Ishikawa (cell line): Measurements from ENCODE around the gene TMEM53.

Experiments
- CEBPB ChIP-seq: IDR thresholded peaks from 2 replicates; pipeline ENCODE4 v1.6.1; 2012
- CREB1 ChIP-seq: IDR thresholded peaks from 2 replicates; pipeline ENCODE4 v1.6.1; 2012; ENCODE audit warnings: low read depth
- EGR1 ChIP-seq: IDR thresholded peaks from 2 replicates; pipeline ENCODE4 v1.6.1; 2012
- EP300 ChIP-seq: IDR thresholded peaks from 2 replicates; pipeline ENCODE4 v1.6.1; 2012; ENCODE audit warnings: borderline replicate concordance
- FOXM1 ChIP-seq: IDR thresholded peaks from 2 replicates; pipeline ENCODE4 v1.6.1; 2012; ENCODE audit warnings: low read depth, borderline replicate concordance
- NFIC ChIP-seq: IDR thresholded peaks from 2 replicates; pipeline ENCODE4 v1.6.1; 2012
- RAD21 ChIP-seq: IDR thresholded peaks from 2 replicates; pipeline ENCODE4 v1.6.1; 2012; ENCODE audit warnings: low read depth
- TAF1 ChIP-seq: IDR thresholded peaks from 2 replicates; pipeline ENCODE4 v1.6.1; 2012; ENCODE audit warnings: low read depth, mild to moderate bottlenecking
- TCF12 ChIP-seq: IDR thresholded peaks from 2 replicates; pipeline ENCODE4 v1.6.1; 2012; ENCODE audit warnings: low read depth
- TEAD4 ChIP-seq: IDR thresholded peaks from 2 replicates; pipeline ENCODE4 v1.6.1; 2012
- YY1 ChIP-seq: IDR thresholded peaks from 2 replicates; pipeline ENCODE4 v1.6.1; 2012; ENCODE audit warnings: low read depth
- ZBTB7A ChIP-seq: IDR thresholded peaks from 2 replicates; pipeline ENCODE4 v1.6.1; 2012; ENCODE audit warnings: low read depth
- TF ChIP-seq, protein P1 (sequence below): IDR thresholded peaks from 2 replicates; pipeline ENCODE4 v1.6.1; 2012
- TF ChIP-seq, protein P2 (sequence below): IDR thresholded peaks from 2 replicates; pipeline ENCODE4 v1.6.1; 2012; ENCODE audit warnings: low read depth, mild to moderate bottlenecking
- TF ChIP-seq, protein P3 (sequence below): IDR thresholded peaks from 2 replicates; pipeline ENCODE4 v1.6.1; 2012

The TMEM53 gene

DNA sequence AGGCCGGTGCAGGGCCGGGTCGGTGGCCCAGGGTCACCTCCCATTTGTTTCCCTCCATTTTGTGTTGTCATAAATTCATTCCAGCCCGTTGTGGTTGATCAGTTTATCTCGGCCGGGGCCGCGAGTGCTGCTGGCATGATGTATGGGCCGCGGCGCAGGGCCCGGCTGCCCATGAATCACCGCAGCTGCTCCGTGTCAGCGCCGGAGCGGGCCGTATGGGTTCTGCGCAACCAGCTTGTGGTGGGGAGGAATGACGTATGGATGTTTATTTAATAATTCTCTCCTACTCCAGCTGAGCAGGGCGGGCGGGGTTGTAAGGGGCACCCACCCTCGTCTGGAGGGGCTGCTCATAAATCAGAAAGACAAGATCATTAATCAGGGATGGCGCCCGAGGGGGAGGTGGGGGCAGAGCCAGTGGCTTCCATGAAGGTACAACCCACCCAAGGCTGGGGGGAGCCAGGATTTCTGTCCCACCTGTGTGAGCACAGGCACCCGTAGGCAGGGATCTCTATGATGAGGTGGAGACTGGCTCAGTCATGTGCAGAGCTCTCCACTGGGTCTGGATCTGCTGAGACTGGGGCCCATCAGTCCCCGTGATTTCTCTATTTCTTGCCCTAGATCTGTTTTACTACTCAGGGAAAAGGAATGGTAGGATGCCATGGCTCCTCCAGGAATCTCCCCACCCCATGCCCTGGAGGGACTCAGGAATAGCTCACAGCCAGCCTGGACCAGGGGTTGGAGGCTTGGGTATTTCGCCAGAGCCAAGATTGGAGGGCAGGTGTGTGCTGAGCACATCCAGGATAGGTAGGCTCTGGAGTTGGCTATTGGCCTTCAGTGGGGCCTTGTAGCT lies 27.8 kb downstream of the TMEM53 start:
- TF ChIP-seq ZBTB7A (no peak), YY1 (no peak), TAF1 (no peak), FOXM1 (no peak), RAD21 (no peak), TEAD4 (no peak), EP300 (no peak), TCF12 (no peak), CEBPB (no peak), NFIC (no peak), CREB1 (no peak), EGR1 (no peak)
- TF ChIP-seq, protein P1, sequence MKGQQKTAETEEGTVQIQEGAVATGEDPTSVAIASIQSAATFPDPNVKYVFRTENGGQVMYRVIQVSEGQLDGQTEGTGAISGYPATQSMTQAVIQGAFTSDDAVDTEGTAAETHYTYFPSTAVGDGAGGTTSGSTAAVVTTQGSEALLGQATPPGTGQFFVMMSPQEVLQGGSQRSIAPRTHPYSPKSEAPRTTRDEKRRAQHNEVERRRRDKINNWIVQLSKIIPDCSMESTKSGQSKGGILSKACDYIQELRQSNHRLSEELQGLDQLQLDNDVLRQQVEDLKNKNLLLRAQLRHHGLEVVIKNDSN: no peak
- TF ChIP-seq, protein P2, sequence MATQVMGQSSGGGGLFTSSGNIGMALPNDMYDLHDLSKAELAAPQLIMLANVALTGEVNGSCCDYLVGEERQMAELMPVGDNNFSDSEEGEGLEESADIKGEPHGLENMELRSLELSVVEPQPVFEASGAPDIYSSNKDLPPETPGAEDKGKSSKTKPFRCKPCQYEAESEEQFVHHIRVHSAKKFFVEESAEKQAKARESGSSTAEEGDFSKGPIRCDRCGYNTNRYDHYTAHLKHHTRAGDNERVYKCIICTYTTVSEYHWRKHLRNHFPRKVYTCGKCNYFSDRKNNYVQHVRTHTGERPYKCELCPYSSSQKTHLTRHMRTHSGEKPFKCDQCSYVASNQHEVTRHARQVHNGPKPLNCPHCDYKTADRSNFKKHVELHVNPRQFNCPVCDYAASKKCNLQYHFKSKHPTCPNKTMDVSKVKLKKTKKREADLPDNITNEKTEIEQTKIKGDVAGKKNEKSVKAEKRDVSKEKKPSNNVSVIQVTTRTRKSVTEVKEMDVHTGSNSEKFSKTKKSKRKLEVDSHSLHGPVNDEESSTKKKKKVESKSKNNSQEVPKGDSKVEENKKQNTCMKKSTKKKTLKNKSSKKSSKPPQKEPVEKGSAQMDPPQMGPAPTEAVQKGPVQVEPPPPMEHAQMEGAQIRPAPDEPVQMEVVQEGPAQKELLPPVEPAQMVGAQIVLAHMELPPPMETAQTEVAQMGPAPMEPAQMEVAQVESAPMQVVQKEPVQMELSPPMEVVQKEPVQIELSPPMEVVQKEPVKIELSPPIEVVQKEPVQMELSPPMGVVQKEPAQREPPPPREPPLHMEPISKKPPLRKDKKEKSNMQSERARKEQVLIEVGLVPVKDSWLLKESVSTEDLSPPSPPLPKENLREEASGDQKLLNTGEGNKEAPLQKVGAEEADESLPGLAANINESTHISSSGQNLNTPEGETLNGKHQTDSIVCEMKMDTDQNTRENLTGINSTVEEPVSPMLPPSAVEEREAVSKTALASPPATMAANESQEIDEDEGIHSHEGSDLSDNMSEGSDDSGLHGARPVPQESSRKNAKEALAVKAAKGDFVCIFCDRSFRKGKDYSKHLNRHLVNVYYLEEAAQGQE: no peak
- TF ChIP-seq, protein P3, sequence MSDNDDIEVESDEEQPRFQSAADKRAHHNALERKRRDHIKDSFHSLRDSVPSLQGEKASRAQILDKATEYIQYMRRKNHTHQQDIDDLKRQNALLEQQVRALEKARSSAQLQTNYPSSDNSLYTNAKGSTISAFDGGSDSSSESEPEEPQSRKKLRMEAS: no peak

- TF ChIP-seq CEBPB (no peak), TAF1 (no peak), TEAD4 (no peak), EGR1 (no peak), CREB1 (no peak), YY1 (no peak), ZBTB7A (no peak), NFIC (no peak), EP300 (no peak)
- TF ChIP-seq, protein P3: no peak
- TF ChIP-seq, protein P1: no peak
Measured at GRCh38 chr1:44645476-44646244, 28.6 kb downstream of the TMEM53 start.

DNA sequence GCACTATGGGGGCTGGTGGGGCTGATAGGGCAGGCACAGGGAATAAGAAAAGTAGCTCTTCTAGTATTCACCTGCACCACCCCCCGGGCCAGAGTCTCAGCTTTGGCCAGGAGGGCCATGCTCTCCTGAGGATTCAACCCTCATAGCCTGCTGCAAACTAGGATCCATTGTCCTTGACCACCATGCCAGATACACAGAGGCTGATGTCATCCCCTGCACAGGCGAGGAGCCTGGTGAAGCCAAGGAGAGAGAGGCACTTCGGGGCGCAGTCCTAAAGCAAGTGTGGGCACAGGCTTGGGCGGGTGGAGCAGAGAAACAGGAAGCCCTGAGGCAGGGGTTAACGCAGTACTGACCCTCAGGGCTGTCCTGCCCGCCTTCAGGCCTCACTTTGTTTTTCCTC lies 29.5 kb downstream of the TMEM53 start:
- TF ChIP-seq, protein P1: no peak
- TF ChIP-seq EP300: no peak
- TF ChIP-seq NFIC: no peak
- no peak for TF ChIP-seq TCF12
- TF ChIP-seq FOXM1: no peak
- no peak for TF ChIP-seq CEBPB
- TF ChIP-seq TEAD4: no peak
- TF ChIP-seq RAD21: no peak
- TF ChIP-seq, protein P3: no peak
- TF ChIP-seq, protein P2: no peak
- TF ChIP-seq TAF1: no peak
- no peak for TF ChIP-seq ZBTB7A
- TF ChIP-seq EGR1: no peak
- TF ChIP-seq YY1: no peak
- no peak for TF ChIP-seq CREB1

DNA sequence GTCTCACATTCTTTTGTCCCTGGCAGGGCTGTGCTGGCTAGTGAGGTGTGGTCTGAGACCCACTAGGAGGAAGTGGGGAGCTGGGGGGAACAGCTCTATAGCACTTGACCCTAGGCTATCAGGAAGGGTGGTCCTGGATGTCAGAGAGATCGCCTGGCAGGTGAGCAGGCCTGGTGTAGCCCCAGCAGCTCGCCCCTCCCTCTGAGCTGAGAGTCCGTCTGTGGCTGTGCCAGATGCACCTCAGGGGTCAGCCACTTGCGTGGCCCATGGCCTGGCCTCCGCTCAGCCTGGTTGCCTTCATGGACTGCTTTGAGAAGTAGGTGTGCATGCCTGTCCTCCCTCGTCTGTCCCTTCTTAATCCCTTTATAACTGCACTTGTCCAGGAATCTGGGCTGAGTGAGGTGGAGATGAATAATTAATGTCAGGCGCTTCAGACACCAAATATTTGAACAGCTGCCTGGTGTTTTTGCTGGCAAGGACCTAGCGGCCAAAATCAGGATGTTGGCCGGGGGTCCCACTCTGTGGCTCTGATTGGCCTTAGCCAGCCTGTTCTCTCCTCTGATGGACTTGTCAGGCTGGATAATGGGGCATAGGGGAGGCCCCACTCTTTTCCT lies 30.5 kb downstream of the TMEM53 start:
- TF ChIP-seq CEBPB: no peak
- TF ChIP-seq, protein P3: no peak
- no peak for TF ChIP-seq TAF1
- TF ChIP-seq EGR1: no peak
- TF ChIP-seq CREB1: no peak
- no peak for TF ChIP-seq ZBTB7A
- TF ChIP-seq, protein P2: no peak
- no peak for TF ChIP-seq FOXM1
- TF ChIP-seq TEAD4: no peak
- TF ChIP-seq RAD21: no peak
- TF ChIP-seq, protein P1: no peak
- TF ChIP-seq TCF12: no peak
